ENCODE measurements around the gene APBA1.
"Not testable (repeated sequence)": the region's sequence is repeated elsewhere in the genome, so short reads cannot be mapped to it uniquely, and the experiment has no call there.

APBA1 gene

GRCh38 chr9:69470186-69470977 is 201.8 kb downstream of the APBA1 start:
- no peak for DNase-seq

- no peak for DNase-seq
Observed at GRCh38 chr9:69469136-69469535, 203.0 kb downstream of the APBA1 start.

- DNase-seq: no peak
Observed at GRCh38 chr9:69468380-69468779, 203.8 kb downstream of the APBA1 start.

- DNase-seq: no peak
Observed at GRCh38 chr9:69466151-69466550, 206.0 kb downstream of the APBA1 start.

GRCh38 chr9:69465473-69465872 is 206.7 kb downstream of the APBA1 start:
- no peak for DNase-seq

- no peak for DNase-seq
Observed at GRCh38 chr9:69463497-69464068, 208.6 kb downstream of the APBA1 start.

- DNase-seq: no peak
Observed at GRCh38 chr9:69462394-69462793, 209.8 kb downstream of the APBA1 start.

- DNase-seq: no peak
Observed at GRCh38 chr9:69461103-69461887, 210.9 kb downstream of the APBA1 start.

- no peak for DNase-seq
Observed at GRCh38 chr9:69460012-69460411, 212.2 kb downstream of the APBA1 start.

- DNase-seq: no peak
Observed at GRCh38 chr9:69458176-69458575, 214.0 kb downstream of the APBA1 start.

- no peak for DNase-seq
Observed at GRCh38 chr9:69456201-69456600, 216.0 kb downstream of the APBA1 start.

- DNase-seq: no peak
Observed at GRCh38 chr9:69455311-69455710, 216.9 kb downstream of the APBA1 start.

GRCh38 chr9:69454321-69454720 is 217.8 kb downstream of the APBA1 start:
- no peak for DNase-seq

GRCh38 chr9:69453746-69454145 is 218.4 kb downstream of the APBA1 start:
- DNase-seq: no peak

GRCh38 chr9:69452110-69452782 is 219.9 kb downstream of the APBA1 start:
- no peak for DNase-seq

GRCh38 chr9:69446496-69446895 is 225.7 kb downstream of the APBA1 start:
- no peak for DNase-seq

- no peak for DNase-seq
Observed at GRCh38 chr9:69445251-69445650, 226.9 kb downstream of the APBA1 start.

GRCh38 chr9:69444791-69445190 is 227.4 kb downstream of the APBA1 start:
- DNase-seq: no peak

GRCh38 chr9:69444021-69444420 is 228.2 kb downstream of the APBA1 start:
- peak; percentile 40 for DNase-seq

GRCh38 chr9:69443178-69443577 is 229.0 kb downstream of the APBA1 start:
- no peak for DNase-seq

- DNase-seq: no peak
Observed at GRCh38 chr9:69442486-69442885, 229.7 kb downstream of the APBA1 start.

GRCh38 chr9:69440254-69440955 is 231.8 kb downstream of the APBA1 start:
- not testable (repeated sequence) for DNase-seq

- not testable (repeated sequence) for DNase-seq
Observed at GRCh38 chr9:69439654-69440053, 232.5 kb downstream of the APBA1 start.

Data from amniotic stem cell (primary cell).